Fibroblast of skin of back (primary cell): ENCODE results near the gene LYPD5. TPM values are rescaled to one million over a fixed set of nuclear protein-coding genes. Genes with fewer than 3 reads are reported as not detected.
A peak's percentile ranks its signal among the peaks of the same experiment; 100 is the strongest.
"Not testable (repeated sequence)": the region's sequence is repeated elsewhere in the genome, so short reads cannot be mapped to it uniquely, and the experiment has no call there.

Experiments
- DNase-seq: peaks from one replicate; pipeline ENCODE4 v3.0.0-alpha.2; 2013
- polyA plus RNA-seq, 2 experiments: library from polyadenylated mRNA; unstranded; fragments of 120-200 nt; gene quantifications; one replicate each; pipeline ENCODE4 v1.2.1, GENCODE V29; 2013; ENCODE audit not compliant: insufficient read length in 2 of 2

The LYPD5 gene, protein sequence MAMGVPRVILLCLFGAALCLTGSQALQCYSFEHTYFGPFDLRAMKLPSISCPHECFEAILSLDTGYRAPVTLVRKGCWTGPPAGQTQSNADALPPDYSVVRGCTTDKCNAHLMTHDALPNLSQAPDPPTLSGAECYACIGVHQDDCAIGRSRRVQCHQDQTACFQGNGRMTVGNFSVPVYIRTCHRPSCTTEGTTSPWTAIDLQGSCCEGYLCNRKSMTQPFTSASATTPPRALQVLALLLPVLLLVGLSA
- 0.14 TPM for polyA plus RNA-seq (2013, experiment 1 of 2; ENCODE audit: insufficient read length)
- 0.28 TPM for polyA plus RNA-seq (2013, experiment 2 of 2; ENCODE audit: insufficient read length)

DNA sequence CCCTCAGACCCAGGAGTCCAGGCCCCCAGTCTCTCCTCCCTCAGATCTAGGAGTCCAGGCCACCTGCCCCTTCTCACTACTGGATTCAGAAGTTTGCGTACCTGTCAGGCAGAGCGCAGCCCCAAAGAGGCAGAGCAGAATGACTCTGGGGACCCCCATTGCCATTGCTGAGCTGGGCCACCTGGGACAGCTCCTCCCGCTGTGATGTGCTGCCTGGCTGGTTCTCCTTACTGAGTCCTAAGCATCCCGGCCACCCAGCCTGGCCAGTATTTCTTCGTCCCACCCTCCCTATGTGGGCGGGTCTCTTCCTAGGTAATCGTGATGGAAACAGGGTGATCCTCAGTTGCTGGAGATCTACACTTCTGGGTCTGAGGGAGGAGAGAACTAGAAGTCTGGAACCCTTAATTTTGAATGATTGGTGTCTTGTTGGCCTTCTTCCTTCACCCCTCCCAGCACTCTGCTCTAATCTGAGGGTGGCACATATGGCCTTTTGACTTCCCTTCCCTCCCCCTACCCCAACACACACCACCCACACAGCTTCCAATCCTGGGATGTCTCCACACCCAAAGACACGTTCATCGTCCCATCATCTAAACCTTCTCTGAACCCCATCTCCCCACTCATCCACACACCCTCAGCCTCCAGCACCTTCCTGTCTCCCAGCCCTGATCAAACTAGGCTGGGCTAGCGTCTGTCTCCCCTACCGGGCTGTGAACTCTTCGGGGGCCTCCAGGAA, at the start of gene LYPD5:
LYPD5 (minus strand) TSS at position 232 of the 736 bp plus-strand sequence; CDS start at position 165, 67 bp downstream.
- DNase-seq: no peak

DNA sequence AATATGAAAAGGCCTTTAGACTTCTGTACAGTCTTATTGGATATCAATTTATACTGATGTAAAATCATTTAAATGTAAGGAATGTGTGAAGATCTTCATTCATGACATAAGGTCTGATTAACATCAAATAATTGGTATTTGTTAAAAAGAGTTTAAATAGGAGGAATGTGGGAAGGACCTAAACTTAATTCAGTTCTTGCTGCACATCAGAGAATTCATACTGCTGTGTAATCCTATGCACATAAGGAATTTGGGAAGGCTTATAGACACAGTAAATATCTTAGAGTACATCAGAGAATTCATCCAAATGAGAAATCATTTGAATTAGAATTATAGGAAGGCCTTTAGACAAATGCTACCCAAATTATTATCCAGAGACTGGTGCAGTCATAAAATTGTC, 46.6 kb upstream of the LYPD5 start:
- no peak for DNase-seq

DNA sequence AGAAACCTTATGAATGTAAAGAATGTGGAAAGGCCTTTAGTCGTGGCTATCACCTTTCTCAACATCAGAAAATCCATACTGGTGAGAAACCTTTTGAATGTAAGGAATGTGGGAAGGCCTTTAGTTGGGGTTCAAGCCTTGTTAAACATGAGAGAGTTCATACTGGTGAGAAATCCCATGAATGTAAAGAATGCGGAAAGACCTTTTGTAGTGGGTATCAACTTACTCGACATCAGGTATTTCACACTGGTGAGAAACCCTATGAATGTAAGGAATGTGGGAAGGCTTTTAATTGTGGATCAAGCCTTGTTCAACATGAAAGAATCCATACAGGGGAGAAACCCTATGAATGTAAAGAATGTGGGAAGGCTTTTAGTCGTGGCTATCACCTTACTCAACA, 45.6 kb upstream of the LYPD5 start:
- no peak for DNase-seq

DNA sequence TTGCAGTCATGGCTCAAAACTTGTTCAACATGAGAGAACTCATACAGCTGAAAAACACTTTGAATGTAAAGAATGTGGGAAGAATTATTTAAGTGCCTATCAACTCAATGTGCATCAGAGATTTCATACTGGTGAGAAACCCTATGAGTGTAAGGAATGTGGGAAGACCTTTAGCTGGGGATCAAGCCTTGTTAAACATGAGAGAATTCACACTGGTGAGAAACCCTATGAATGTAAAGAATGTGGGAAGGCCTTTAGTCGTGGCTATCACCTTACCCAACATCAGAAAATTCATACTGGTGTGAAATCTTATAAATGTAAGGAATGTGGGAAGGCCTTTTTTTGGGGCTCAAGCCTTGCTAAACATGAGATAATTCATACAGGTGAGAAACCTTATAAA, 45.0 kb upstream of the LYPD5 start:
- no peak for DNase-seq

DNA sequence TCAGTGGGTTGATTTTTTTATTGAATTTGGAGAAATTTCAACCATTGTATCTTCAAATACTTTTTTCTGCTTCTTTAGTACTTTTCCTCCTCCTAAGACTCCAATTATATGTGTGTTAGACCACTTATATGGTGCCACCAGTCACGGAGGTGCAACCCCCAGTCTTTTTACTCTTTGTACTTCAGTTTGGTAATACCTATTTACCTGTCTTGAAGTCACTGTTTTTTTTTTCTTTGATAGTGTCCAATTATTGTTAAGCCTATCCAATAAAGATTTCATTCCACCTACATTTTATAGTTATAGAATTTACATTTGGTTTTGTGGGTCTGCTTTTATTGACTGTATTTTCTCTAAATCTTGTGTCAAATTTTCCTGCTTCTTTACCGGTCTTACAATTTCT, 39.8 kb upstream of the LYPD5 start:
- no peak for DNase-seq

DNA sequence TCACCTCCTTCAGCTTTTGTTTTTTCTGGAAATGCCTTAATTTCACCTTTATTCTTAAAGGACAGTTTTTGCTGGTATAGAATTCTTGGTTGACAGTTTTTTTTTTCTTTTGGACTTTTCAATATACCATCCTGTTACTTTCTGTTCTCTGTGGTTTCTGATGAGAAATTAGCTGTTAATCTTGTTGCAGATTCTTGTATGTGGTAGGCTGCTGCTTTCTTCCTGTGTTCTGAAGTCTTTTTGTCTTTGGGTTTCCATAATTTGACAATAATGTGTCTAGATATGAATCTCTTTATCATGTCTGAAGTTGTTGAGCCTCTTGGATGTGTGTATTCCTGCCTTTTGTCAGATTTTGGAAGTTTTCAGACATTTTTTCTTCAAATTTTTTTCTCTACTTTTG, 36.9 kb upstream of the LYPD5 start:
- no peak for DNase-seq

DNA sequence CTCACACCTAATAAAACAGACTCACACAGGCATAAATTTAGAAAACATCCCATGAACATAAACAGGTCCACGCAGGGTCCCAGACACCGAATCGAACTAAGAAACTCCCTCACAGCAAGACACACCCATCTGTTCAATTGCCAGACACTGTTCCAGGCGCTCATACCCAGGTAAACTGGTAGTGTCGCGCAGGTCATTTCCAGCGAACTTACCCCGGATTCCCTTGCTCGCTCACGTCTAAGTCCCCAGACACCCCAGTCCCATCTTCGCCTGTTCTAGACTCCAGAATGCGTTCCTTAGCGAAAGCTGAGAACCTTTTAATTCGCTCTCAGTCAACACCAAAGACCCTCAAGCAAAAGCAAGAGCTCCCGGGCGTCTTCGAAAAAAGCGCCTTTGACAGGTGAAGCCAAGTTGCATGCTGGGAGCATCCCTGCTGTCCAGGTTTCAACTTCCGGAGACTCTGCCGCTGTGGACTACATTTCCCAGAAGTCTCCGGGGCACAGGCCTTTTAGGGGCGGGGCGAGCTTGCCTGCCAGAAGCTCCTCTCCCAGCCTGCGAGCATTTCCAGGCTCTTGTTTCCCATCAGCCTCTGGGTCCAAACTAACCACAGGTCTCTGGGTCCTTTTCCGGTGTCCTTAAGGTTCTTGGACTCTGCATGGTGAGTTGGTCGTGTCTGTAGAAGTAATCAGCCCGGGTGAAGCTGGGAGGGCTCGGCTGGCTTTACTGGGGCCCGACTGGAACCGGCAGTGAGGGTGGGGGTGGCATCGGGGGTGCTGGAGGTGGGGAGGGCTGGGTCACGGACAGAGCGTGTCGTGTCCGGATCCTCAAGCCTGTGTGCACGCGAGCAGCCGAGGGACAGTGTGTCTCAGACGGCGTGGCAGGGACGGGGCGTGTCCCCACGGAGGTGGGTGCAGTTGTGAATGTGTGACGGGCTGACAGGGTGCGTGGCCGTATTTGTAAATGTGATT, 24.8 kb upstream of the LYPD5 start, which contains the start of gene ZNF283:
ZNF283 (plus strand) TSS at position 535 of the 968 bp plus-strand sequence. CDS start 6,184 bp downstream, outside the sequence.
- peak; percentile 91 for DNase-seq

DNA sequence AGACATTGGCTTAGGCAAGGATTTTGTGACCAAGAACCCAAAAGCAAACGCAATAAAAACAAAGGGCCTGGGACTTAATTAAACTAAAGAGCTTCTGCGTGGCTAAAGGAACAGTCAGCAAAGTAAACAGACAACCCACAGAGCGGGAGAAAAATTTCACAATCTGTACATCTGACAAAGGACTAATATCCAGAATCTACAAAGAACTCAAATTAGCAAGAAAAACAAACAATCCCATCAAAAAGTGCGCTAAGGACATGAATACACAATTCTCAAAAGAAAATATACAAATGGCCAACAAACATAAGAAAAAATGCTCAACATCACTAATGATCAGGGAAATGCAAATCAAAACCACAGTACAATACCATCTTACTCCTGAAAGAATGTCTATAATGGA, 22.3 kb upstream of the LYPD5 start:
- DNase-seq: not testable (repeated sequence)

DNA sequence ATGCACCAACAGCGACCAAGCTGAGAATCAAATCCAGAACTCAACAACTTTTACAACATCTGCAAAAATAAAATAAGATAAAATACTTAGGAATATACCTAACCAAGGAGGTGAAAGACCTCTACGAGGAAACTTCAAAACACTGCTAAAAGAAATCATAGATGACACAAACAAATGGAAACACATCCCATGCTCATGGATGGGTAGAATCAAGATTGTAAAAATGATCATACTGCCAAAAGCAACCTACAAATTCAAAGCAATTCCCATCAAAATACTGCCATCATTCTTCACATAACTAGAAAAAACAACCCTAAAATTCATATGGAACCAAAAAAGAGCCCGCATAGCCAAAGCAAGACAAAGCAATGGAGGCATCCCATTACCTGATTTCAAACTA, 21.6 kb upstream of the LYPD5 start:
- DNase-seq: not testable (repeated sequence)

DNA sequence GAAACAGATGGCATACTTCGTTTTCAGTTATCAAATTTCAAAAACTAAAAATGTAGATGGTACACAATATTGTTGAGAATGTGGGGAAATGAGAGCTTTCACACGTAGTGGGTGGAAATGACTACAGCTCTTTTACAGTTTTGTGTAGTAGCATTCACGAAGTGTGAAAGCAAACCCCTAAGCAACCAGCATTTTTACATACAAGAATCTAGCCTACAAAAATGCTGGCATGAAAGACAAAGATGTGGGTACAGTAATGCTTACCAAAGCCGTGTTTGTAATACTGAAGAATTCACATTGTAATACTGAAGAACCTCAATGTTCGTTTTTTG, 18.6 kb upstream of the LYPD5 start:
- DNase-seq: no peak

DNA sequence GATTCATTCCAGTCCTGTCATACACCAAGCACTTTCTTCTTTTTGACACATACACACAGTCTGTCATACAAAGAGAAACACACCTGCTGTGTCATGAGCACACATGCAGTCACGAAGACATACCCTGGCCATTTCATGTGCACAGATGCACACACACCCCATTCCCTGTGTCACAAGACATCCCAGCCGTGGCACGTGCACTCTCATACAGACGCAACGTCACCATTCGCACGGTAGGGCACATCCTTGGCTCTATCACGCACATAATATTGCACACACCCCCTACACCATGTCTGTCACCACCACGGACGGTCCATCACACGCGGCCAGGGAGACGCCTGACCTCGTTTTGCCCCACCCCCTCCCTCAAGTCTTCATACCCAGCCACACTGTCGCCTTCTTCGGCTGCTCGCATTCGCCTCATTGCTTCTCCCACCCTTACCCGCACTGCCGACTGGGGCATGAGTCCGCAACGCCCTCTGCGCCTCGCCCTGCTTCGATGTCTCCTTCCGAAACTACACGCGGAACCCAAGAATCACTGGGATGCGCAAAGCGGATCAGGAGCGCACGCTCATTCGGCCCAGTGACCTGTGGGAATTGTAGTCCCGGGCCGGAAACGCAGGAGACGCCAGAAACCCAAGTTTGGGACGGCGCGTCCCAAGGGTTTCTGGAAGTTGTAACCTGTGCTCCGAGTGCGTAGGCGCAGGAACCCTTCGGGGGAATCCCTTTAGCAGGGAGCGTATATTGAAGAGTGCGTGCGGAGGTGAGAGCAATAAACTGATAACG, 18.0 kb upstream of the LYPD5 start:
- DNase-seq: peak; percentile 67

DNA sequence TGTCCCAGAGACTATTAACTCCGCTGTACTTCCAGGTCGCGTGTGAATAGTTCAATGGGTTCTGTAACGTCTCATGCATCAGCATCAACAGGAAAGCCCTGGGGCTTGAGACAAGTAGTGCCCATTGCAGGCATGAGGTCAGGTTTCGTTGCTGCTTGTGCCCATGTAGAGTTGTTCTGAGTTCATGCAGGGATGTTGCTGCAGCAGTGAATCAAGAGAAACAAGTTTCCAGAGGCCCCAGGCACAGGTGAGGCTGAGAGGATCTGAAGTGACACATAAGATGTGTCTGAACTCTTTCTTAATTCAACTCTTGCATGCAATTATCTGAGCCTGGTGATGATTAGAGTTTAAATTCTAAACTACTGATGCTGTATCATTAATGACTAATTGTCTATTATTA, 16.3 kb upstream of the LYPD5 start:
- no peak for DNase-seq

DNA sequence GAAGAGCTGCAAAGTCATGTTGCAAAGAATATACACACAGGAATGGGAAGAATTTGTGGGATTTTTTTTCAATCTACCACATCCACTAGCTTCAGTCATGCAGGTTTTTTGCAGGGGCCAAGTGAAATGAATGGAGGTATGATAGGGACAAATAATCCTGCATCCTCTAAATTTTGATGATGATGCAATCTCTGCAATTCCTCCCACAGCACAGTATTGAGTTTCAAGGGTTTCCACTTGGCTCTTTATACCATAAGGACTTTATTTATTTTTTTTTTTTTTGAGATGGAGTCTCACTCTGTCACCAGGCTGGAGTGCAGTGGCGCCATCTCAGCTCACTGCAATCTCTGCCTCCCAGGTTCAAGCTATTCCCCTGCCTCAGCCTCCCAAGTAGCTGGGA, 15.2 kb upstream of the LYPD5 start:
- DNase-seq: not testable (repeated sequence)

DNA sequence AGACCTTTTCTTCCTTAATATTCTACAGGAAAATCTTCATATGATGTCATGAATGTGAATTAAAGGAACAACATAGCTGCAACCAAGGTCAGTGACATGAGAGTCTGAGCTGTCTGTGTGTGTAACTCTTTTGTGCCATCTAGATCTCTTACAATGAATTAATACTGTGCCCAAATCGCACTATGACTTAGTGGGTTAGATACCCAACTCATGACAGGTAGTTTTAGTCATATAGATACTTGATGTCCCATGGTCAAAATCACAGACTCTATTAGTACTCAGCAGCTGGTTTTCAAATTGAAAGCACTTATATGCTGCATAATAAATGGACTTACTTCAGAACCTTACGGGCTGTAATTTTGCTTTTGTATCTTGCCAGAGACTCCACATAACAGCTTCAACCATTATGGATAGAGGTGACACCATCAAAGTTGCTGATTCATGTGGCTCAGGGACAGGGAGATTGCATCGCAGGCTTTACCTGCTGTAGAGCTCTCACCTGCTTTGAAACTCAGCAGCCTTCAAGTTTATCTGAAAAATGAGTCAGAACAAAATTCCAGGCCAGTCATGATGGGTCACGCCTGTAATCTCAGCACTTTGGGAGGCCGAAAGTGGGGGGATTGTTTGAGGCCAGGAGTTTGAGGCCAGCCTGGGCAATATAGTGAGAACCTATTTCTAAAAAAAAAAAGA, 12.6 kb upstream of the LYPD5 start:
- no peak for DNase-seq

DNA sequence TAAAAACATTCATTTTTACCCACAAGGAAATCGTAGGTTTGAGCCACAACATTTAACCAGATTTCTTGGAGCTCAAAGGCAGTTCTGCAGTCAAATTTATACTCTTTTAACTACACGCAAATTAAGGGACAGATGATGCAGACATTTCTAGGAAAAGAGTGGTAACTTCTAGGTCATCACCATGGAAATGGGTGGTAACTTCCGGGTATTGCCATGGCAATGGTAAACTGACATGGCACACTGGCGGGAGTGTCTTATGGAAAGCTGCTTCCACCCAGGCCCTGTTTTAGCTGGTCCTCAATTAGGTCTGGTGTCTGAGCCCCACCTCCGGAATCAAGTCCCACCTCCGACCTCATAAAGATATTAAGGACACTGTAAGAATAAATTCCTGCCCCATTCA, 10.4 kb upstream of the LYPD5 start:
- no peak for DNase-seq

DNA sequence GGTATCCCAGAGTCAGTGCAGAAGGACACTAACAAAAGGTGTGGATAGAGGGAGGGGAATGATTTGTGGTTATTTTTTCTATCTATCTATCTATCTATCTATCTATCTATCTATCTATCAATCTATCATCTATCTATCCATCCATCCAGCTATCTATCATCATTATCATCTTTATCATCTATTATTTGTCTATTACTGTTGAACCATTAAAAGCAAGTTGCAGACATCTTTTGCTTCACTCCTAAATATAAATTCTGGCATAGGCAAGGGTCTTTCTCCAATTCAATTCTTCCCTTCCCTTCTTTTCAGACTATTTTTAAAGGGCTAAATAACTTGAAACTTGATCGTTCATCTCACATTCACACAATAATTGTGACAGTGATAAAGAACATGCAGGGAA, 10.0 kb upstream of the LYPD5 start:
- no peak for DNase-seq

DNA sequence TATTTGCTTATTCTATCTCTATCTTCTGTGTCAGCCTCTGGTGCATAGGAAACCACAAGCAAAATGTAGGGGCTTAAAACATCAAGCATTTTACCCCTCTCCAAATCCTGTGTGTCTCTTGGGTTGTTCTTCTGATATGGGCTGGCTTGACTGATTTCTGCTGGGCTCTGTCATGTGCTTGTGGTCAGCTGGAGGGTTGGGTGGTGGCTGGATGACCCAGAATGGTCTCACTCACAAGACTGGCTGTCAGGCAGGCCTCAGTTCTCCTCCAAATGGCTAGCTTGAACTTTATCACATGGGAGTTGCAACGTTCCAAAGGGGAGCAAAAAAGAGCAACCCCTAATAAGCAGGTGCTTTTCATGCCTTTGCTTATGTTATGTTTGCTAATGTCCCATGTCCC, 9.6 kb upstream of the LYPD5 start:
- no peak for DNase-seq

DNA sequence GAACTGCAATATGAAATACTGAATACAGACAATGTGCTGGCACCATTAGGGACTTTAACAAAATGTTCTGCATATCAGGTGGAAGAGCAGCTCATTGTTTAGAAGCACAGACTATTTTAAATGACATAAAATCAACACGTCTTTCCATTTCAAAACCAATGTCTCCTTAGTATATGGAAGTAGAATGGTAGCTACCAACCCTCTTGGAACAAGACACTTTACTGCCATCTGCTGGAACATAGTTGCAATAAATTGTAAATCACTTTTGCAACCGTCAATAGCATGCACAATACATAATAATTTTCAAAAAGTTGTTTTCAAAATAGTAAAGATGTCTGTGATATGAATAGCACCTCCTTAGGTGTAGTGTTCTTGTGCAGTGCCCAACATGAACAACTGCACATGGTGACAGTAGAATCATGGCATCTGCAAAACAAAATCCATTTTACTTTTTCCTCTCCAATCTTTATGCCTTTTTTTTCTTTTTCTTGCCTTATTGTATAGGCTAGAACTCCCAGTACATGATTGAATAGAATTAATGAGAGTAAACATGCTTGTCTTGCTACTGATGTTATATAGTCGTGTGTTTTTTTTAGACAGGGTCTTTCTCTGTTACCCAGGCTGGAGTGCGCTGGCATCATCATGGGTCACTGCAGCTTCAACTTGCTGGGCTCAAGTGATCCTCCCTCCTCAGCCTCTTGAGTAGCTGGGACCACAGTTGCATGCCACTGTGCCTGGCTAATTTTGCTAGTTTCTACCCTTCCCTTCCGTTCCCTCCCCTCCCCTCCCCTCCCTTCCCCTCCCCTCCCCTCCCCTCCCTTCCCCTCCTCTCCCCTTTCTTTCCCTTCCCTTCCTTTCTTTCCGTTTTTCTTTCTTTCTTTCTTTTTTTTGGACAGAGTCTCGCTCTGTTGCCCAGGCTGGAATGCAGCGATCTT, 7.8 kb upstream of the LYPD5 start:
- peak; percentile 59 for DNase-seq

DNA sequence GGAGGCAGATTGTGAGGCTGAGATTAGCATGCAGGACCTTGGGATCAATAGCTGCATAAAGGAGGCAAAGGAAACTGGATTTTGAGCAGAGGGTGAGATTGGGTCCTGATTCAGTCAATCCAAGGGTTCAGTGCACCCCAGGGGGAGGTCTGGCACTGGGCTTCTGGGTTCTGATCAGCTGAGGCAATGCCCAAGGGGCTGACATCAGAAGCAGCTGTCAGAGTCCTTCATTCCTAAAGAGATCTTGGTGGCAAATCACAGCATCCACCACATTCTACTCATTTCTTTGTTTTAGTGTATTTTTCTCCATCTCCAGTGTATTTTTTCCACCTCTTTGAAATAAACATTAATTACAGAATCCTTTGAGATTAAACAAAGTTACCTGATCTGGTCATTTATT, 5.4 kb upstream of the LYPD5 start:
- no peak for DNase-seq

DNA sequence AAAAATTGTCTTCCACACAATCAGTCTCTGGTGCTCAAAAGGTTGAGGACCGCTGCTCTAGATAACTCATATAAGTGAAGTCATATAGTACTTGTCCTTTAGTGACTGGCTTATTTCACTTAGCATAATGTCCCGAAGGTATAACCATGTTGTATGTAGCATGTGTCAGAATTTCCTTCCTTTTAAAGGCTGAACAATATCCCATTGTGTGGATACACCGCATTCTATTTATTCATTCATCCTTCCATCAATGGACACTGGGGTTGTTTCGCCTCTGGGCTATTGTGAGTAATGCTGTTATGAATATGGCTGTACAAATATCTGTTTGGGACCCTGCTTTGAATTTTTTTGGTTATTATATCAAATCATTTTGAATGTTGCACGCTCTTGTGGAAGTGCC, 4.6 kb upstream of the LYPD5 start:
- no peak for DNase-seq
